Liver (tissue), 4 donors: ENCODE measurements around the gene NAA50. TPM values are rescaled to one million over a fixed set of nuclear protein-coding genes. Genes with fewer than 3 reads are reported as not detected.

Experiments
- polyA plus RNA-seq, 2 donors: library from polyadenylated mRNA; stranded (reverse) in 1 of 2; unstranded in 1 of 2; fragments of 200-250 nt in 1 of 2; fragments of >200 nt in 1 of 2; fragmentation: Nextera tagmentation in 1 of 2; extraction: Ambion mirVana in 1 of 2; gene quantifications; one replicate each; pipeline versions ENCODE4 v1.2.1 to v1.2.3, GENCODE V29; 2013 to 2015
- total RNA-seq, 2 donors: library from RNA; depleted of rRNA; stranded (reverse); fragments of >200 nt; gene quantifications; one replicate each; pipeline ENCODE4 v1.2.3, GENCODE V29; 2014
- donor health status: healthy.
- donor health status: healthy.
- donor health status: healthy.

NAA50 gene
- total and polyA plus RNA-seq, 4 donors = 37.3 to 162 (median 73.9) TPM

Other genes with a start within 250 kb of the NAA50 start
- gene SPICE1, start 231.1 kb downstream of the NAA50 start, total RNA-seq = 10 to 100 TPM in 1 of 2 donors, 1 to 10 TPM in 1; 4.1 to 16.7 TPM
- gene SPICE1, start 231.1 kb downstream of the NAA50 start, polyA plus RNA-seq = 1 to 10 TPM; 1.6 to 3.7 TPM
- 1 to 10 TPM; 1.5 to 2.2 TPM for gene SIDT1, start 213.7 kb downstream of the NAA50 start, total RNA-seq
- gene SIDT1, start 213.7 kb downstream of the NAA50 start, polyA plus RNA-seq = under 1 TPM; 0.08 to 0.10 TPM
- gene USF3, start 49.6 kb downstream of the NAA50 start, total RNA-seq = 10 to 100 TPM; 10.6 to 16.0 TPM
- gene USF3, start 49.6 kb downstream of the NAA50 start, polyA plus RNA-seq = 10 to 100 TPM in 1 of 2 donors, 1 to 10 TPM in 1; 4.6 to 12.1 TPM
- gene ATP6V1A, start 786 bp upstream of the NAA50 start, total RNA-seq = 10 to 100 TPM; 52.1 to 53.2 TPM
- gene ATP6V1A, start 786 bp upstream of the NAA50 start, polyA plus RNA-seq = 10 to 100 TPM; 15.2 to 33.3 TPM
- gene GRAMD1C, start 92.5 kb upstream of the NAA50 start, total RNA-seq = 10 to 100 TPM in 1 of 2 donors, 1 to 10 TPM in 1; 2.3 to 17.0 TPM
- gene GRAMD1C, start 92.5 kb upstream of the NAA50 start, polyA plus RNA-seq = 1 to 10 TPM; 4.6 to 7.9 TPM
- gene ZDHHC23, start 201.8 kb upstream of the NAA50 start, total RNA-seq = 10 to 100 TPM in 1 of 2 donors, 1 to 10 TPM in 1; 2.3 to 16.2 TPM
- 1 to 10 TPM; 2.5 to 5.7 TPM for gene ZDHHC23, start 201.8 kb upstream of the NAA50 start, polyA plus RNA-seq